Measurements from ENCODE around the gene CHI3L2. TPM values are rescaled to one million over a fixed set of nuclear protein-coding genes. Genes with fewer than 3 reads are reported as not detected.

Gene CHI3L2
- total and polyA plus RNA-seq, 10 of the 15 experiments (the other 5 are each of a cell fraction or from before 2014, with no cell fraction given) = 37.1 to 508 (median 98.3) TPM

- TF ChIP-seq TCF7 (IDR thresholded peaks at IDR 0.05; ENCODE audit: borderline replicate concordance) = peak; percentile 48; the same call in 1 of the 2 replicates
- TF ChIP-seq RUNX3 (IDR thresholded peaks at IDR 0.05; ENCODE audit: low read length) = no peak
- no peak for TF ChIP-seq SMAD1 (IDR thresholded peaks at IDR 0.05; ENCODE audit: low read depth, partially characterized antibody)
- 0 out of 4 replicates have a peak, but pooled peaks of 1 of the 2 experiments have one; percentile 24 for TF ChIP-seq SRF (IDR thresholded peaks at IDR 0.05; ENCODE audit: low read depth in 2 of 2, low read length in 2 of 2)
- TF ChIP-seq ATF7 (IDR thresholded peaks at IDR 0.05; ENCODE audit: low read depth) = peak; percentile 66; the same call in 1 of the 2 replicates
- no peak for TF ChIP-seq SMARCA5 (IDR thresholded peaks at IDR 0.05)
- TF ChIP-seq ELK1 (IDR thresholded peaks at IDR 0.05; ENCODE audit: low read depth, low read length) = no peak
- TF ChIP-seq NBN (IDR thresholded peaks at IDR 0.05) = no peak; the same call in none of the 2 replicates
- TF ChIP-seq NRF1 (conservative IDR thresholded peaks at IDR 0.05; ENCODE audit: low read depth, low read length) = no peak
- no peak for TF ChIP-seq CHD4 (IDR thresholded peaks at IDR 0.05)
- 0 out of 2 replicates have a peak, but pooled peaks have one; percentile 5 for TF ChIP-seq RAD21 (IDR thresholded peaks at IDR 0.05; ENCODE audit: insufficient read depth, low read depth, low read length)
- no peak for TF ChIP-seq ZBTB4 (CRISPR knock-in tag; IDR thresholded peaks at IDR 0.05)
- TF ChIP-seq ESRRA (IDR thresholded peaks at IDR 0.05; ENCODE audit: low read length) = no peak
- TF ChIP-seq STAT3 (IDR thresholded peaks at IDR 0.05; ENCODE audit: low read depth, low read length) = no peak
- TF ChIP-seq BCL3 (IDR thresholded peaks at IDR 0.05; ENCODE audit: borderline replicate concordance, insufficient read depth, low read depth, low read length, poor library complexity, severe bottlenecking) = peak; percentile 63
- no peak for TF ChIP-seq ZBED1 (IDR thresholded peaks at IDR 0.05; ENCODE audit: borderline replicate concordance)
- TF ChIP-seq ZZZ3 (IDR thresholded peaks at IDR 0.05; ENCODE audit: control insufficient read depth, insufficient read length, low read depth) = no peak
- TF ChIP-seq MYC (IDR thresholded peaks at IDR 0.05; ENCODE audit: insufficient read depth, insufficient read length, insufficient replicate concordance, low read length, severe bottlenecking) = no peak
- TF ChIP-seq GABPA (IDR thresholded peaks at IDR 0.05; ENCODE audit: low read depth) = no peak
- no peak for TF ChIP-seq ZBTB40 (IDR thresholded peaks at IDR 0.05; ENCODE audit: borderline replicate concordance)
- no peak for TF ChIP-seq KDM1A (IDR thresholded peaks at IDR 0.05; ENCODE audit: borderline replicate concordance)
These were observed 10.2 kb upstream of the CHI3L2 start (continued) for GRCh38 chr1:111217183-111217910.

Data from GM12878 (cell line).